SK-N-MC (cell line): Measurements from ENCODE around the gene MRFAP1L1.

Experiments
- EZH2 ChIP-seq: fragments of 200-600 bp; sonication (generic); IDR thresholded peaks from one replicate; pipeline ENCODE4 v1.6.1; 2017; ENCODE audit warnings: antibody characterized with exemption
- FOXP2 ChIP-seq: optimal IDR thresholded peaks from 2 replicates; pipeline ENCODE3; 2011; ENCODE audit warnings: mild to moderate bottlenecking, moderate library complexity; ENCODE audit not compliant: insufficient read depth; ENCODE audit errors: extremely low read length, control extremely low read depth
- POLR2AphosphoS5 ChIP-seq: IDR thresholded peaks from 2 replicates; pipeline ENCODE4 v1.6.1; 2012; ENCODE audit warnings: mild to moderate bottlenecking, low read depth, low read length, borderline replicate concordance

DNA sequence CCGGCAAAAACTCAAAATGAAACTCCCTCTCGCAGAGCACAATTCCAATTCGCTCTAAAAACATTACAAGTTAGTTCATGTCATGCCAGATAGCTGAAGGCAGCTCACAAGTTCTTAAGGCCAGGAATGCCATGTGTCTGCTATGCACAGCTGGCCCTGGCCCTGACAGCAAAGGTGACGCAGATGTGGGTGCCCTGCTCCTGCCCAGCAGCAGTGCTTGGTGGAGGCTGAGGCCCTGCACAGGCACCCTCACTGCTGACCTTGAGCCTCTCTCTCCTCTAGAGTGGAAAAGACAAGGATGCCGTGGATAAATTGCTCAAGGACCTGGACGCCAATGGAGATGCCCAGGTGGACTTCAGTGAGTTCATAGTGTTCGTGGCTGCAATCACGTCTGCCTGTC, 13.1 kb downstream of the MRFAP1L1 start:
- TF ChIP-seq POLR2AphosphoS5 (no peak), EZH2 (no peak), FOXP2 (no peak)
